Forelimb muscle (tissue), 1 donor: Measurements from ENCODE around the gene ARHGDIB. TPM values are rescaled to one million over a fixed set of nuclear protein-coding genes. Genes with fewer than 3 reads are reported as not detected.

Source experiments
- DNase-seq: peaks from one replicate; pipeline ENCODE4 v3.0.0-alpha.2; 2013; ENCODE audit warnings: low read depth
- polyA plus RNA-seq: library from polyadenylated mRNA; unstranded; fragments of 120-200 nt; gene quantifications from one replicate; pipeline ENCODE4 v1.2.1, GENCODE V29; 2013; ENCODE audit not compliant: insufficient read length

The ARHGDIB gene
- polyA plus RNA-seq, 1 donor: 32.3 TPM

DNA sequence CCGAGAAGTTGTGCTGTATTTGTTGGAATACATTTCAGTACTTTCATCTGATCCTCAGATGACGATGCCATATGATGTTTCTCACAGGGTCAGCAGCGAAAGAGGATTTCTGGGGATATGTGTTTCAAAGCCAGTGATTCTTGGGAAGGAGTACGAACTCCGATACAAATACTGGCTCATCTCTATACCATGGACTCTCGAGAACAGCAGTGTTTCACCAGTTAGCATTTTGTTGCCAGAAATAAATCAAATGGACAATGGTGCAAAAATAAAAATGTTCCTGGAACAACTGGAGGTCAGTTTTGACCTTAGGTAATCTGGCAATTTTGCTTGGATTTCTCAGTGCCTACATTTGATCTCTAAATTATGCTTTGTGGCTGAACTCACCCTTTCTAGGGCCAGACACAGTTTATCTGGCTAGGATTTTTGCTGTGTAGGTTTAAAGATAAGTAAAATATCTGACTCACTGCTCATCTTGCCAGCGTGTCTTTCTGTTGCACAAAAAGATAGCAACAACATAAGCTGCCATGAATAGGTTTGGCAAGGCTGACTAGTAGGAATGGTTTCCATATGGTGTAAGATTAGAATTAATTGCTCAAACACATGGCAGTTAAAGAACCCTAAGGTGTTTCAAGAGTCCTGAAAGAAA is 64.8 kb downstream of the ARHGDIB start:
- peak; percentile 82 for DNase-seq

DNA sequence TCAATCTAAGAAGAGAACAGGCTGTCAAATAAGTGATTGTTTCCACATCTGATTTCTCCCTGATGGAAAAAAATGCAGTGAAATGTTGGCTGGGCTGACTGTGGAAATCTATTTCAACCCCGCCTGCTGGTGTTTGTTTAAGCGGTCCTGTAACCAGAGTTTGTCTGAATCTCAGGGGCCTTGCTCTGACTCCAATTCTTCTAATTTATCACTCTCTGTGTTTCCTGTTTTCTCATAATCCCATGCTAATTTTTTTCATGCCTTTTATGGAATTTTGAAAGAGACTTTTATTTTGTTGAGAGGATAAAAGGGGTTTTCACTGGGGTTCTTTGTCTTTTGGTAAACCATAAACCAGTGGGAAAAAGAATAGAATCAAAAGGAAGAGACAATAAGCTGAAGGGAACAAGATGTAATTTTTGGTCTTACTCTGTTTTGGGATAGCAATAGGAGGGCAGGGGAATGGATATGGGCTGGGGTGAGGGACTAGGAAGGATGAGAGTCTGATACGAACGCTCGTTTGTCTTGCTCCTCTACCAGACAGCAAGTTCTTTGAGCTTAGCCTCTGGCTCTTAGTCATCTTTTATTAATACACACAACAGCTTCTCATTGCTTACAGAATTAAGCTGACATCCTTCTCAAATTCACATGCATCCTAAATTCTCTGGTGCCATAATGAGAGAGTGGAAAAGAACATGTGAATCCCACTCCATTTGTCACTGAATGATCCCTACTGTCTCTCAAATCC is 67.7 kb downstream of the ARHGDIB start:
- peak; percentile 79 for DNase-seq

DNA sequence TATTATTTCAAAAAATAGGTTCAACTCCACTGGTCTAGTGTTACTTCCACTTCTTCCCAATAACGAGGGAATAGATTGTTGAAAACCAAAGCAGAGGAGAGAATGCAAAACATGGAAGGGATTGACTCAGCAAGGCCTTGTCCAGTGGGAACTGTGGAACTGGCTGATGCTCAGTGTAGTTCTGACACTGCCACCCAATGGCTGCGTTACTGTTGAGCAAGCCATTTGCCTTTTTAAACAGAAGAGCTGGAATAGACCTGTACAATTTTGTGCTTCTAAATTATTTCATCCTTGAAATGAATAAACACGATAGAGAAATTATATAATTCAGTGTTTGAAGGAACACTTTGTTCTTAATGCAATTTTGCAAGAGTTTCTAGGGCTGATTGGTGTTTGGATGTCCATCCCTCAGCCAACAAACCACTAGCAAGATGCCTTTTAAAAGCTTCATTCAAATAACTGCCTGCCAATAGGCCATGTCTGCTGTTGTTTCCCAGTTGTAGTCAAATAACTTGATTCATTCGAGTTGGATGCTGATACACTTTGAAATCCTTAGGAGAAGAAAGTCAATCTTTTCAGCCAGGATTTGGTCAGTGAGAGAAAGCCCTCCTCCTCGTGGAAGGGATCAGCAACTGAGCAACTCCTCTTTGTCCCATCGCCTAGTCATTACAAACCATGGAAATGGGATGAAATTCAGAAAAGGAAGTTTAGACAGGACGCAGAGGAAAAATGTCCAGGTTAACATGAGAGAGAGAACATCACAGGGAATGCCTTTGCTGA is 68.5 kb downstream of the ARHGDIB start:
- DNase-seq: peak; percentile 74

Other genes with a start within 250 kb of the ARHGDIB start
- gene WBP11, start 158.1 kb downstream of the ARHGDIB start, polyA plus RNA-seq: 56.9 TPM
- 1.1 TPM for gene C12orf60, start 157.9 kb downstream of the ARHGDIB start, polyA plus RNA-seq
- 0.13 TPM for gene SMCO3, start 147.4 kb downstream of the ARHGDIB start, polyA plus RNA-seq
- gene ART4, start 118.1 kb downstream of the ARHGDIB start, polyA plus RNA-seq: 0.19 TPM
- gene MGP, start 75.7 kb downstream of the ARHGDIB start, polyA plus RNA-seq: 193 TPM
- gene ERP27, start 23.1 kb downstream of the ARHGDIB start, polyA plus RNA-seq: 0.11 TPM
- gene PDE6H, start 11.4 kb upstream of the ARHGDIB start, polyA plus RNA-seq: not detected